A549 (cell line): Measurements from ENCODE around the gene MAGIX. TPM values are rescaled to one million over a fixed set of nuclear protein-coding genes. Genes with fewer than 3 reads are reported as not detected.
"Not testable (repeated sequence)": the region's sequence is repeated elsewhere in the genome, so short reads cannot be mapped to it uniquely, and the experiment has no call there.

ENCODE experiments used
- ATAC-seq, 2 experiments: fragments of 200-7000 bp in 1 of 2; fragments of >200 bp in 1 of 2; cut with Nextera tagmentation in 1 of 2; cut with Tn5 transposase in 1 of 2; 3 replicates each; pipeline versions ENCODE4 v1.8.0 to v1.9.1; 2018 to 2020; ENCODE audit warnings: mild to moderate bottlenecking in 1 of 2, moderate library complexity in 1 of 2
- CTCF ChIA-PET: fragments of 300-600 bp; sonication (Branson Sonifier 250); formaldehyde crosslinking; extraction: SDS; loops from one replicate; lab custom pipeline; 2021; ENCODE audit warnings: antibody characterized with exemption, inconsistent platforms; lab: Yijun Ruan, JAX
- POLR2A ChIA-PET: fragments of 350-600 bp; formaldehyde crosslinking; extraction: SDS; loops from one replicate; lab custom pipeline; 2021; ENCODE audit warnings: antibody characterized with exemption, inconsistent platforms; lab: Yijun Ruan, JAX
- DNase-seq, 2 experiments: peaks; one replicate each; pipeline versions ENCODE4 v3.0.0 to v3.0.0-alpha.2; 2011 to 2016; ENCODE audit warnings: low read depth in 1 of 2, low spot score in 1 of 2
- FAIRE-seq: peaks from 2 replicates; lab custom pipeline; 2011; peaks lifted over from hg19 to GRCh38; lab: Jason Lieb, UNC
- H3K27ac ChIP-seq, 2 experiments: fragments of >200 bp; sonication (Bioruptor Twin); formaldehyde crosslinking; 3 replicates each; pipeline ENCODE4 v1.5.1; 2016 to 2017
- H3K4me1 ChIP-seq: fragments of >200 bp; sonication (Bioruptor Twin); formaldehyde crosslinking; 3 replicates; pipeline ENCODE4 v1.6.1; 2016
- H3K4me2 ChIP-seq: fragments of >200 bp; sonication (Bioruptor Twin); formaldehyde crosslinking; 3 replicates; pipeline ENCODE4 v1.6.1; 2016
- H3K4me3 ChIP-seq: fragments of >200 bp; sonication (Bioruptor Twin); formaldehyde crosslinking; 3 replicates; pipeline ENCODE4 v1.5.1; 2016
- H3K9me3 ChIP-seq: fragments of >200 bp; sonication (Bioruptor Twin); formaldehyde crosslinking; 3 replicates; pipeline ENCODE4 v1.6.1; 2016
- CBX8 ChIP-seq: fragments of 200-600 bp; sonication (generic); IDR thresholded peaks from 2 replicates; pipeline ENCODE4 v1.6.1; 2016
- CHD2 ChIP-seq: fragments of 150-350 bp; IDR thresholded peaks from 2 replicates; pipeline ENCODE4 v1.6.1; 2014; ENCODE audit warnings: low read length; ENCODE audit not compliant: partially characterized antibody
- EHF ChIP-seq: fragments of 250-450 bp; sonication (Bioruptor Pico); IDR thresholded peaks from 2 replicates; pipeline ENCODE4 v1.5.0; 2020; ENCODE audit warnings: mild to moderate bottlenecking
- EHMT2 ChIP-seq: fragments of 200-600 bp; sonication (generic); IDR thresholded peaks from 2 replicates; pipeline ENCODE4 v1.6.1; 2016; ENCODE audit warnings: antibody characterized with exemption, low read depth, mild to moderate bottlenecking, moderate library complexity
- ESRRA ChIP-seq: fragments of 150-350 bp; IDR thresholded peaks from 2 replicates; pipeline ENCODE4 v1.6.1; 2014; ENCODE audit warnings: mild to moderate bottlenecking, low read length, borderline replicate concordance
- HEYL ChIP-seq: fragments of 250-450 bp; sonication (Bioruptor Pico); IDR thresholded peaks from 2 replicates; pipeline ENCODE4 v1.8.0; 2021; ENCODE audit warnings: mild to moderate bottlenecking, moderate library complexity
- HOXA7 ChIP-seq: fragments of 250-450 bp; sonication (Bioruptor Pico); IDR thresholded peaks from 2 replicates; pipeline ENCODE4 v1.5.0; 2020; ENCODE audit warnings: mild to moderate bottlenecking, moderate library complexity
- JUN ChIP-seq, 2 experiments: fragments of >200 bp; sonication (Bioruptor Twin); formaldehyde crosslinking; IDR thresholded peaks; 2 replicates in 1 of 2; 3 replicates in 1 of 2; pipeline ENCODE4 v1.6.1; 2016 to 2017
- NFE2L2 ChIP-seq: fragments of 150-350 bp; conservative IDR thresholded peaks from 2 replicates; pipeline ENCODE4 v1.6.1; 2014; ENCODE audit warnings: low read length
- PBX3 ChIP-seq: IDR thresholded peaks from 2 replicates; pipeline ENCODE4 v1.6.1; 2012
- POLR2A ChIP-seq: IDR thresholded peaks from 2 replicates; pipeline ENCODE4 v1.6.1; 2012; ENCODE audit warnings: mild to moderate bottlenecking, low read length
- RARB ChIP-seq: fragments of 250-450 bp; sonication (Bioruptor Pico); IDR thresholded peaks from 2 replicates; pipeline ENCODE4 v1.8.0; 2021; ENCODE audit warnings: mild to moderate bottlenecking, moderate library complexity
- RCOR1 ChIP-seq: fragments of 150-350 bp; IDR thresholded peaks from 2 replicates; pipeline ENCODE4 v1.6.1; 2014; ENCODE audit warnings: antibody characterized with exemption, low read length, low read depth
- REST ChIP-seq: fragments of 200-600 bp; sonication (generic); IDR thresholded peaks from 2 replicates; pipeline ENCODE4 v1.6.1; 2016; ENCODE audit warnings: antibody characterized with exemption, mild to moderate bottlenecking, moderate library complexity
- SREBF2 ChIP-seq: fragments of 450-650 bp; IDR thresholded peaks from 2 replicates; pipeline ENCODE4 v1.6.1; 2014; ENCODE audit warnings: mild to moderate bottlenecking, moderate library complexity
- ZFP36 ChIP-seq: fragments of 450-650 bp; IDR thresholded peaks from 2 replicates; pipeline ENCODE4 v1.6.1; 2014; ENCODE audit warnings: borderline replicate concordance; ENCODE audit not compliant: partially characterized antibody
- ZNF302 ChIP-seq: fragments of 250-450 bp; sonication (Bioruptor Pico); IDR thresholded peaks from 2 replicates; pipeline ENCODE4 v1.9.0; 2021; ENCODE audit warnings: inconsistent platforms, mild to moderate bottlenecking, moderate library complexity
- WGBS: methylation state at CpG from one replicate; pipeline ENCODE4 v1.1.6; 2017; ENCODE audit errors: missing lambda C conversion rate; 5-methylcytosine and 5-hydroxymethylcytosine counted together
- polyA plus RNA-seq, 4 experiments: library from polyadenylated mRNA; depleted of rRNA in 3 of 4; stranded (reverse); fragments of >200 nt; fragmentation: RNase III in 1 of 4; extraction: RNeasy Plus Mini Kit Qiagen cat#74134 plus additional on column Dnase treatment in 1 of 4; gene quantifications; 2 replicates in 3 of 4; 3 replicates in 1 of 4; pipeline ENCODE4 v1.2.3, GENCODE V29; 2011 to 2017

The MAGIX gene
- polyA plus RNA-seq, 2 of the 4 experiments (the other 2 are of a cell fraction): 1.1 to 2.2 TPM

- TF ChIP-seq PBX3 (peak; percentile 54; the same call in 1 of the 2 replicates), CHD2 (no peak), POLR2A (peak; percentile 21; the same call in 1 of the 2 replicates), NFE2L2 (no peak), ZNF302 (CRISPR knock-in tag) (no peak), ESRRA (no peak), HOXA7 (CRISPR knock-in tag) (0 out of 2 replicates have a peak, but pooled peaks have one; percentile 76)
These were observed 9.8 kb downstream of the MAGIX start (continued) for GRCh38 chrX:49172280-49172780.

DNA sequence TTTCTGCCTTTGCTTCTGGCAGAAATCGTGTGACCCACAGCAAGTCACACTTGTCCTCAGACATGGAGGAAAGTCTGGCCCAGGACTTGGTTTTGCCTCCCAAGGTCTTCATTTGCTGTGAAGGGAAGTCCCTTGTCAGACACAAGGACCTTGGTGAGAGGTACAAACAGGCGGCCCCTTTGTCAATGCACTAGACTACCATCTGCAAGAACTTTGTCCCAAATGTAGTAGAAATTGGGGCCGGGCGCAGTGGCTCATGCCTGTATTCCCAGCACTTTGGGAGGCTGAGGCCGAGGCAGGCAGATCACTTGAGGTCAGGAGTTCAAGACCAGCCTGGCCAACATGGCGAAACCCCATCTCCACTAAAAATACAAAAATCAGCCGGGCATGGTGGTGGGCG lies 11.0 kb downstream of the MAGIX start:
- POLR2A ChIA-PET, H3K9me3 ChIP-seq, DNase-seq, FAIRE-seq, ATAC-seq: not testable (repeated sequence)
- 91% methylated on average over 8 of the region's 8 CpGs for WGBS
- peak overlapping the region; percentile 88 for H3K4me2 ChIP-seq
- CTCF ChIA-PET: interaction anchor here (0.9 kb wide), 1 partner anchor 18 kb away, joined by 4 read pairs; no protein-coding TSS in a partner anchor
- H3K4me1 ChIP-seq: peaks cover 31% of the 10 kb centered on the region; the same call in 2 of the 3 replicates
- peak overlapping the region; percentile 86; the same call in 1 of the 3 replicates for H3K4me3 ChIP-seq
- H3K27ac ChIP-seq: peak overlapping the region in 1 of 2 experiments; percentile 96; a peak in 2 of 6 replicates

DNA sequence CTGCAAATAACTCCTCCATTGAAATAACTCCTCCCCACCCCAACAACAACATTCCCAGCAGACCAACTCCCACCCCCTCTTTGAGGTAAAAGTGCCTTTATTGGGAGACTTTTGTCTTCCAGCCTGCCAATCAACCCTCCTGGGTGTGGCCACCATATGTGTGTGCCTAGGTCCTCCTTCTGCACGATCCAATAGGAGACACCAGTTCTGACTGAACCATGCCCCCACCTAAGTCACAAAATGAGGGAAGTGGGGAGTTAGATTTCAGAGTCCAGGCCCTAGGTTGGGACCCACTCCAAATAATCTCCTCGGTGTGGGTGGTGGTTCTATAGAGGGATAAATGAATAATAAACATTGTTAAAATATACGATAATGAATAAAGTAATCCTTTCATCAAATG lies 12.2 kb downstream of the MAGIX start:
- ATAC-seq (no peak), FAIRE-seq (no peak), DNase-seq (peak in 1 of 2 experiments; percentile 38)
- no peaks in the 10 kb centered on the region for H3K9me3 ChIP-seq
- ChIA-PET POLR2A (no interaction called here), CTCF (interaction anchor here (1.0 kb wide), 1 partner anchor 11 kb away, joined by 3 read pairs; no protein-coding TSS in a partner anchor)
- whole genome bisulfite sequencing: 77% methylated on average over 3 of the region's 3 CpGs
- H3K4me2 ChIP-seq: no peak overlapping the region
- peaks cover 31% of the 10 kb centered on the region; the same call in 2 of the 3 replicates for H3K4me1 ChIP-seq
- H3K27ac ChIP-seq: no peak overlapping the region
- no peak for TF ChIP-seq RARB
- no peak overlapping the region for H3K4me3 ChIP-seq

DNA sequence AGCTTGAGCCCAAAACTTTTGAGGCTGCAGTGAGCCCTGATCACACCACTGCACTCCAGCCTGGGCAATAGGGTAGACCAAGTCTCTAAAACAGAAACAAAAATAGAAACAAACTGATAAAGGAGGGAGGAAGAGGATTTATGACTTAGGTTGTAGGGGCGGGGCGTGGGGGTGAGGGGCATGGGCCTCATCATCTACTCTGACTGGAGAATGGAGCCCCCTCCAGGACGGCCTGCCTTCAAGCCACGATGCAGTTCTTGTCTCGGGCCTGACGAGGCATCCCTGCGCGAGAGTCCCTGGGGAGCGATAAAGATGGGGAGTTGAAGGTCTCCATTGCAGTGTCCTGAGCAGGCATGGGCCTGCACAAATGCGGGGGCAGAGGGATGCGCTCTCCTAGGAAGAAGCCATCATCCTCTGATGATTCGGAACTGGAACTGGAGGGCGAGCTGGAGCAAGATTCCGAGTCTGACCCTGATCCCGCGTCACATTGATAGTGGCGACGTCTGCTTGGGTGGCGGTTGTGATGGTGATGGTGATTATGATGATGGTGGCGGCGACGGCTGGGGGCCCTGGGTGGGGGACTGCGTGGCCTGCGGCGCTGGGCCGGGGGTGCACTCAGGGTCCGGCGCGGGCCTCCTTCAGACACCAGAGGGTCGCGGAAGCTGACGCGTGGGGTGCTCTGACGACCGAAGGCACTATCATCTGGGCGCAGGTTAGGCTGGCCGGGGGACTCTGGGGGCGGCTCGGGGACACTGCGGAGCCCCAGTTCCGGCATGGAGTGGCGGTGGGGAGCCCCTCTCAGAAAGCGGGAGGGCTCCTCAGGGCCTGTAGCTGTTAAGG lies 13.1 kb downstream of the MAGIX start:
- Histone ChIP-seq H3K4me3 (no peak overlapping the region), H3K9me3 (no peaks in the 10 kb centered on the region), H3K27ac (no peak overlapping the region), H3K4me1 (peaks cover 31% of the 10 kb centered on the region; the same call in 2 of the 3 replicates), H3K4me2 (no peak overlapping the region)
- ATAC-seq (no peak), DNase-seq (no peak), FAIRE-seq (no peak)
- POLR2A ChIA-PET: no interaction called here
- TF ChIP-seq JUN (IDR thresholded peaks at IDR 0.05): no peak
- no peak for TF ChIP-seq RCOR1
- no peak for TF ChIP-seq CHD2
- TF ChIP-seq SREBF2: no peak
- TF ChIP-seq HEYL (CRISPR knock-in tag): no peak
- TF ChIP-seq ZFP36: no peak
- TF ChIP-seq EHF (CRISPR knock-in tag): no peak
- TF ChIP-seq REST: no peak
- TF ChIP-seq CBX8: no peak
- no peak for TF ChIP-seq EHMT2
- CTCF ChIA-PET: interaction anchor here (1.7 kb wide), 1 partner anchor 20 kb away, joined by 6 read pairs; no protein-coding TSS in a partner anchor
- WGBS: 91% methylated on average over 20 of the region's 43 CpGs
